WTC11 (cell line): ENCODE data around the gene BTBD19. TPM values are rescaled to one million over a fixed set of nuclear protein-coding genes. Genes with fewer than 3 reads are reported as not detected.
A peak's percentile ranks its signal among the peaks of the same experiment; 100 is the strongest.

Experiments
- ATAC-seq: fragments of 200-7000 bp; cut with Tn5 transposase; 2 replicates; pipeline ENCODE4 v1.10.0; 2021; ENCODE audit warnings: mild to moderate bottlenecking, moderate library complexity
- CTCF ChIA-PET: fragments of 300-600 bp; sonication (Branson Sonifier 250); formaldehyde crosslinking; loops from one replicate; lab custom pipeline; 2021; ENCODE audit warnings: antibody characterized with exemption; lab: Charles Lee
- POLR2A ChIA-PET: fragments of 350-600 bp; sonication (Branson Sonifier 250); formaldehyde crosslinking; loops from one replicate; lab custom pipeline; 2021; ENCODE audit warnings: antibody characterized with exemption; lab: Charles Lee
- DNase-seq: peaks from one replicate; pipeline ENCODE4 v3.0.0; 2021; ENCODE audit warnings: low spot score
- H3K27ac Mint-ChIP-seq: 2 replicates; pipeline ENCODE4 v1.8.0; 2021; ENCODE audit warnings: mixed read lengths
- H3K27me3 Mint-ChIP-seq: 2 replicates; pipeline ENCODE4 v1.8.0; 2021; ENCODE audit warnings: low read depth, mild to moderate bottlenecking, moderate library complexity, mixed read lengths
- H3K36me3 Mint-ChIP-seq: 2 replicates; pipeline ENCODE4 v1.8.0; 2021; ENCODE audit warnings: mixed read lengths
- H3K4me1 Mint-ChIP-seq: 2 replicates; pipeline ENCODE4 v1.8.0; 2022; ENCODE audit warnings: mixed read lengths
- H3K4me3 Mint-ChIP-seq: 2 replicates; pipeline ENCODE4 v1.8.0; 2021; ENCODE audit warnings: mild to moderate bottlenecking, moderate library complexity, mixed read lengths
- H3K9me3 Mint-ChIP-seq: 2 replicates; pipeline ENCODE4 v1.8.0; 2021; ENCODE audit warnings: mixed read lengths
- ATF1 ChIP-seq: sonication (generic); formaldehyde crosslinking; IDR thresholded peaks from 2 replicates; pipeline ENCODE4 v1.8.1; 2023; ENCODE audit warnings: mild to moderate bottlenecking, moderate library complexity, missing genetic modification reagents
- ESRRA ChIP-seq: sonication (generic); formaldehyde crosslinking; IDR thresholded peaks from 2 replicates; pipeline ENCODE4 v1.8.1; 2022; ENCODE audit warnings: mild to moderate bottlenecking, missing genetic modification reagents, borderline replicate concordance
- FOXK1 ChIP-seq: sonication (generic); formaldehyde crosslinking; IDR thresholded peaks from 2 replicates; pipeline ENCODE4 v1.8.0; 2022; ENCODE audit warnings: mild to moderate bottlenecking, moderate library complexity, missing genetic modification reagents
- GABPB1 ChIP-seq: sonication (generic); formaldehyde crosslinking; IDR thresholded peaks from 2 replicates; pipeline ENCODE4 v1.8.1; 2023; ENCODE audit warnings: mild to moderate bottlenecking, missing genetic modification reagents
- IRF1 ChIP-seq: sonication (generic); formaldehyde crosslinking; IDR thresholded peaks from 2 replicates; pipeline ENCODE4 v1.8.0; 2023; ENCODE audit warnings: missing genetic modification reagents
- MYBL2 ChIP-seq: sonication (generic); formaldehyde crosslinking; IDR thresholded peaks from 2 replicates; pipeline ENCODE4 v1.8.1; 2023; ENCODE audit warnings: mild to moderate bottlenecking, moderate library complexity, missing genetic modification reagents
- NFATC4 ChIP-seq: fragments of 250-450 bp; sonication (Bioruptor Pico); IDR thresholded peaks from 2 replicates; pipeline ENCODE4 v1.9.0; 2021; ENCODE audit warnings: mild to moderate bottlenecking
- NR2C2 ChIP-seq: sonication (generic); formaldehyde crosslinking; IDR thresholded peaks from 2 replicates; pipeline ENCODE4 v1.8.0; 2022; ENCODE audit warnings: mild to moderate bottlenecking, missing genetic modification reagents
- PREB ChIP-seq: sonication (generic); formaldehyde crosslinking; IDR thresholded peaks from 2 replicates; pipeline ENCODE4 v1.8.1; 2022; ENCODE audit warnings: mild to moderate bottlenecking, missing genetic modification reagents, moderate library complexity, borderline replicate concordance
- SMAD4 ChIP-seq: sonication (generic); formaldehyde crosslinking; IDR thresholded peaks from 2 replicates; pipeline ENCODE4 v1.8.0; 2022; ENCODE audit warnings: mild to moderate bottlenecking, missing genetic modification reagents
- SOX15 ChIP-seq: fragments of 250-450 bp; sonication (Bioruptor Pico); IDR thresholded peaks from 2 replicates; pipeline ENCODE4 v1.9.0; 2021; ENCODE audit warnings: mild to moderate bottlenecking
- SP1 ChIP-seq: sonication (generic); formaldehyde crosslinking; conservative IDR thresholded peaks from 2 replicates; pipeline ENCODE4 v1.8.1; 2022; ENCODE audit warnings: missing genetic modification reagents
- TEAD1 ChIP-seq: sonication (generic); formaldehyde crosslinking; IDR thresholded peaks from 2 replicates; pipeline ENCODE4 v1.8.0; 2022; ENCODE audit warnings: mild to moderate bottlenecking, missing genetic modification reagents
- TP53 ChIP-seq: sonication (generic); formaldehyde crosslinking; IDR thresholded peaks from 2 replicates; pipeline ENCODE4 v1.8.1; 2023; ENCODE audit warnings: mild to moderate bottlenecking, missing genetic modification reagents
- ZNF219 ChIP-seq: sonication (generic); formaldehyde crosslinking; IDR thresholded peaks from 2 replicates; pipeline ENCODE4 v1.8.0; 2023; ENCODE audit warnings: missing genetic modification reagents, mild to moderate bottlenecking, borderline replicate concordance
- total RNA-seq: library from RNA; stranded (reverse); gene quantifications from 3 replicates; pipeline ENCODE4 v1.2.3, GENCODE V29; 2021
- TF ChIP-seq, protein P1 (sequence below): fragments of 200-600 bp; IDR thresholded peaks from 2 replicates; pipeline ENCODE4 v1.8.0; 2022; ENCODE audit warnings: antibody characterized with exemption
- TF ChIP-seq, protein P2 (sequence below): sonication (generic); formaldehyde crosslinking; IDR thresholded peaks from 2 replicates; pipeline ENCODE4 v1.8.1; 2023; ENCODE audit warnings: mild to moderate bottlenecking, missing genetic modification reagents
- TF ChIP-seq, protein P3 (sequence below): sonication (generic); formaldehyde crosslinking; IDR thresholded peaks from 2 replicates; pipeline ENCODE4 v1.8.1; 2022; ENCODE audit warnings: low read depth, mild to moderate bottlenecking, moderate library complexity, missing genetic modification reagents, borderline replicate concordance

BTBD19 gene
- total RNA-seq, 1 experiment from 2014 or later = 1.7 TPM

DNA sequence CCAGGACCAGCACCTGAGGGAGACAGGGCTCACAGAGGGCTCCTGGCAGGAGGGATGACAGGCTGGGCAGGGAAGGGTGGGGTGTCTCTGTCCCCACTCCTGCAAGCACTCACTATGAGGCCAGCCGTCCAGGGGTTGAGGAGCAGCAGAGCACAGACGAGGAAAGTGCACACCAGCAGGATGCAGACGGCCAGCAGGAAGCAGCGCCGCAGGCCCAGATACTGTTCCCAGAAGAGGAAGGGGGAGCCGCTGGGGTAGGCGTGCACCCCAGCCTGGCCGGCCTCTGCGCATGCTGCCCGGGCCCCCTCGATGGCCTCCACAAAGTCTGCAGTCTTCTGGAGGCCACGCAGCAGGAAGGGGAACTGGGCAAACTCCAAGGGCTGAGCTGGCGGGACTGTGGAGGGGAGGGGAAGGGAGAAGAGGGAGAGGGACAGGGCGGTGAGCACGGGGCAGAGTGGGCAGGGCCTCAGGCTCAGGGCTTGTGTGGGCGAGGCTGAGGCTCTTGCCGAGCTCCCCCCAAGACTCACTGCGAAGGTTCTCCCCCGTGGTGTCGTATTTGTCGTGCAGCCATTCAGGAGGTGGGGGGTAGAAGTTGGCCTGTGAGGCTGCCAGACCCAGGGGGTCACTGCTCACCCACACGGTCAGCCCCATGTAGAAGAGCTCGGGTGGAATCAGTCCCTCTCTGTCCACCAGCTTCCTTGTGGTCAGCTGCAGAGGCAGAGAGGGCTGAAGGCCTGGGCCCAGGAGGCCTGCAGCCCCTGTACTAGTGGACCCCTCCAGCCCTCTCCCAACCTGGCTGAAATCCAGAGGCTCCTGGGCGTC lies 18.3 kb downstream of the BTBD19 start:
- TF ChIP-seq GABPB1 (CRISPR knock-in tag) (peak; percentile 59; the same call in 1 of the 2 replicates), ATF1 (CRISPR knock-in tag) (no peak)
- POLR2A ChIA-PET = interaction anchor here (1.5 kb wide), 1 partner anchor 13 kb away, joined by 3 read pairs; no protein-coding TSS in a partner anchor
- no peak for DNase-seq

DNA sequence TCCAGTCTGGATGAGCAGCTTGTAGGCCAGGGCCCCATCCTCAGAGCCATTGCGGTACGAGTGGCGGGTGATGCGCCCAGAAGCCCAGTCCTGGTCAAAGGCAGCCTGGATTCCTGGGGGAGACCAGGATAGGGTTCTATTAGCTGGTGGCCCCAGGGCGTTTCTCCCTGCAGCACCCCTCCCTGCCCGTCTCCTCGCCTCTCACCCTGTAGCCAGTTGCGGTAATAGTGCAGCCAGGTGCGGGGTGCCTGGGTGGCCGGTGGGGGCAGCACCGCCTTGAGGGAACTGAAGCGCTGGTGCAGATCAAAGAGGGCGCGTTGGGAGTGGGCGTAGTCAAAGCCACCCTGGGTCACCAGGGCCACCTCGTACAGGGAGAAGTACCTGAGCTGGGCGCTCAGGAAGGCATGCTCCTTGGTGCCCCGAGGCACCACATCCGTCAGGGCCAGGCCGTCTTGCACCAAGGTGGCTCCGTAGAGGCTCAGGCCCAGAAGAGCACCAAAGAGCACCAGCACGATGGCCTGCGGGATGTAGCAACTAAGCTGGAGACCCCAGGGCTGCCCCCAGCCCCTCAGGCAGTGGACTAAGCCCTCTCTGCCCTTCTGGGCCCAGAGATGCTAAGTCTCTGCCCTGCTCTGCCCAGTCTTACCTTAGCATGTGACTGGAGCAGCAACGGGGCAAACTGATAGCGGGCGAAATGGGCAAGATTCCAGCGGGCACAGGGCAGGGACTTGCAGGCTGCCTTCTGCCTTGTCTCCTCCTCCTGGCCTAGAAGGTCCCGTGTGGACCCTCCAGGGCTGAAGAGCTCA lies 19.1 kb downstream of the BTBD19 start:
- no peaks in the 10 kb centered on the region for H3K27me3 Mint-ChIP-seq
- TF ChIP-seq ZNF219 (CRISPR knock-in tag) = no peak
- TF ChIP-seq, protein P1, sequence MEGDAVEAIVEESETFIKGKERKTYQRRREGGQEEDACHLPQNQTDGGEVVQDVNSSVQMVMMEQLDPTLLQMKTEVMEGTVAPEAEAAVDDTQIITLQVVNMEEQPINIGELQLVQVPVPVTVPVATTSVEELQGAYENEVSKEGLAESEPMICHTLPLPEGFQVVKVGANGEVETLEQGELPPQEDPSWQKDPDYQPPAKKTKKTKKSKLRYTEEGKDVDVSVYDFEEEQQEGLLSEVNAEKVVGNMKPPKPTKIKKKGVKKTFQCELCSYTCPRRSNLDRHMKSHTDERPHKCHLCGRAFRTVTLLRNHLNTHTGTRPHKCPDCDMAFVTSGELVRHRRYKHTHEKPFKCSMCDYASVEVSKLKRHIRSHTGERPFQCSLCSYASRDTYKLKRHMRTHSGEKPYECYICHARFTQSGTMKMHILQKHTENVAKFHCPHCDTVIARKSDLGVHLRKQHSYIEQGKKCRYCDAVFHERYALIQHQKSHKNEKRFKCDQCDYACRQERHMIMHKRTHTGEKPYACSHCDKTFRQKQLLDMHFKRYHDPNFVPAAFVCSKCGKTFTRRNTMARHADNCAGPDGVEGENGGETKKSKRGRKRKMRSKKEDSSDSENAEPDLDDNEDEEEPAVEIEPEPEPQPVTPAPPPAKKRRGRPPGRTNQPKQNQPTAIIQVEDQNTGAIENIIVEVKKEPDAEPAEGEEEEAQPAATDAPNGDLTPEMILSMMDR = peak; percentile 29; the same call in 1 of the 2 replicates
- TF ChIP-seq GABPB1 (CRISPR knock-in tag) = 0 out of 2 replicates have a peak, but pooled peaks have one; percentile 53
- TF ChIP-seq, all 79 proteins: peak for 2
- Mint-ChIP-seq H3K9me3 (no peaks in the 10 kb centered on the region), H3K27ac (no peak overlapping the region), H3K4me1 (peaks cover 13% of the 10 kb centered on the region), H3K36me3 (no peaks in the 10 kb centered on the region), H3K4me3 (no peak overlapping the region)
- DNase-seq = peak; percentile 68
- ChIA-PET CTCF (interaction anchor here (0.8 to 3.6 kb wide), 15 partner anchors 8 to 473 kb away, joined by 3 to 15 read pairs (median 4); partner anchors contain the start of genes BTBD19, EIF2B3, PTCH2 and RNU5D-1), POLR2A (interaction anchor here (0.6 to 1.5 kb wide), 2 partner anchors 14 to 184 kb away, joined by 3 read pairs; partner anchors contain the start of gene HECTD3)
- ATAC-seq = peak; percentile 73

More for the DNA sequence above, 18.3 kb downstream of the BTBD19 start:
- Mint-ChIP-seq H3K27me3 (no peaks in the 10 kb centered on the region), H3K36me3 (no peaks in the 10 kb centered on the region), H3K4me3 (no peak overlapping the region), H3K27ac (no peak overlapping the region), H3K4me1 (peaks cover 8% of the 10 kb centered on the region), H3K9me3 (no peaks in the 10 kb centered on the region)
- CTCF ChIA-PET = interaction anchor here (0.8 to 3.6 kb wide), 15 partner anchors 9 to 474 kb away, joined by 3 to 15 read pairs (median 4); partner anchors contain the start of genes BTBD19, EIF2B3, PTCH2 and RNU5D-1
- ATAC-seq = peak; percentile 20

- Mint-ChIP-seq H3K27ac (peak overlapping the region; percentile 57; the same call in 1 of the 2 replicates), H3K27me3 (no peaks in the 10 kb centered on the region), H3K4me3 (no peak overlapping the region), H3K9me3 (no peaks in the 10 kb centered on the region), H3K4me1 (peaks cover 13% of the 10 kb centered on the region), H3K36me3 (no peaks in the 10 kb centered on the region)
- no peak for TF ChIP-seq NFATC4 (CRISPR knock-in tag)
- no peak for TF ChIP-seq ESRRA (CRISPR knock-in tag)
- no peak for TF ChIP-seq IRF1
- TF ChIP-seq, protein P2, sequence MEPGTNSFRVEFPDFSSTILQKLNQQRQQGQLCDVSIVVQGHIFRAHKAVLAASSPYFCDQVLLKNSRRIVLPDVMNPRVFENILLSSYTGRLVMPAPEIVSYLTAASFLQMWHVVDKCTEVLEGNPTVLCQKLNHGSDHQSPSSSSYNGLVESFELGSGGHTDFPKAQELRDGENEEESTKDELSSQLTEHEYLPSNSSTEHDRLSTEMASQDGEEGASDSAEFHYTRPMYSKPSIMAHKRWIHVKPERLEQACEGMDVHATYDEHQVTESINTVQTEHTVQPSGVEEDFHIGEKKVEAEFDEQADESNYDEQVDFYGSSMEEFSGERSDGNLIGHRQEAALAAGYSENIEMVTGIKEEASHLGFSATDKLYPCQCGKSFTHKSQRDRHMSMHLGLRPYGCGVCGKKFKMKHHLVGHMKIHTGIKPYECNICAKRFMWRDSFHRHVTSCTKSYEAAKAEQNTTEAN (CRISPR knock-in tag) = no peak
- TF ChIP-seq NR2C2 = no peak
- no peak for TF ChIP-seq SP1 (CRISPR knock-in tag)
- TF ChIP-seq MYBL2 (CRISPR knock-in tag) = no peak
- TF ChIP-seq SOX15 (CRISPR knock-in tag) = no peak
- no peak for TF ChIP-seq PREB (CRISPR knock-in tag)
- TF ChIP-seq TEAD1 (CRISPR knock-in tag) = no peak
- TF ChIP-seq, protein P3, sequence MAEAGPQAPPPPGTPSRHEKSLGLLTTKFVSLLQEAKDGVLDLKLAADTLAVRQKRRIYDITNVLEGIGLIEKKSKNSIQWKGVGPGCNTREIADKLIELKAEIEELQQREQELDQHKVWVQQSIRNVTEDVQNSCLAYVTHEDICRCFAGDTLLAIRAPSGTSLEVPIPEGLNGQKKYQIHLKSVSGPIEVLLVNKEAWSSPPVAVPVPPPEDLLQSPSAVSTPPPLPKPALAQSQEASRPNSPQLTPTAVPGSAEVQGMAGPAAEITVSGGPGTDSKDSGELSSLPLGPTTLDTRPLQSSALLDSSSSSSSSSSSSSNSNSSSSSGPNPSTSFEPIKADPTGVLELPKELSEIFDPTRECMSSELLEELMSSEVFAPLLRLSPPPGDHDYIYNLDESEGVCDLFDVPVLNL (CRISPR knock-in tag) = no peak
- no peak for TF ChIP-seq SMAD4 (CRISPR knock-in tag)
- TF ChIP-seq TP53 = no peak
- TF ChIP-seq FOXK1 = no peak
- DNase-seq (no peak), ATAC-seq (peak; percentile 11)
- ChIA-PET POLR2A (interaction anchor here (0.6 kb wide), 1 partner anchor 183 kb away, joined by 3 read pairs; the partner anchor contains the start of gene HECTD3), CTCF (interaction anchor here (0.8 to 3.6 kb wide), 11 partner anchors 8 to 472 kb away, joined by 3 to 15 read pairs (median 6); partner anchors contain the start of genes BTBD19 and PTCH2)
These were observed 19.8 kb downstream of the BTBD19 start for GRCh38 chr1:44828003-44828651.
